Urothelium cell line (cell line): Measurements from ENCODE around the gene UNC13C.

Source experiments
- DNase-seq: peaks from one replicate; pipeline ENCODE4 v3.0.0; 2011; ENCODE audit warnings: low spot score, mixed read lengths
- FAIRE-seq: peaks from 2 replicates; lab custom pipeline; 2011; peaks lifted over from hg19 to GRCh38; lab: Jason Lieb, UNC

Gene UNC13C

DNA sequence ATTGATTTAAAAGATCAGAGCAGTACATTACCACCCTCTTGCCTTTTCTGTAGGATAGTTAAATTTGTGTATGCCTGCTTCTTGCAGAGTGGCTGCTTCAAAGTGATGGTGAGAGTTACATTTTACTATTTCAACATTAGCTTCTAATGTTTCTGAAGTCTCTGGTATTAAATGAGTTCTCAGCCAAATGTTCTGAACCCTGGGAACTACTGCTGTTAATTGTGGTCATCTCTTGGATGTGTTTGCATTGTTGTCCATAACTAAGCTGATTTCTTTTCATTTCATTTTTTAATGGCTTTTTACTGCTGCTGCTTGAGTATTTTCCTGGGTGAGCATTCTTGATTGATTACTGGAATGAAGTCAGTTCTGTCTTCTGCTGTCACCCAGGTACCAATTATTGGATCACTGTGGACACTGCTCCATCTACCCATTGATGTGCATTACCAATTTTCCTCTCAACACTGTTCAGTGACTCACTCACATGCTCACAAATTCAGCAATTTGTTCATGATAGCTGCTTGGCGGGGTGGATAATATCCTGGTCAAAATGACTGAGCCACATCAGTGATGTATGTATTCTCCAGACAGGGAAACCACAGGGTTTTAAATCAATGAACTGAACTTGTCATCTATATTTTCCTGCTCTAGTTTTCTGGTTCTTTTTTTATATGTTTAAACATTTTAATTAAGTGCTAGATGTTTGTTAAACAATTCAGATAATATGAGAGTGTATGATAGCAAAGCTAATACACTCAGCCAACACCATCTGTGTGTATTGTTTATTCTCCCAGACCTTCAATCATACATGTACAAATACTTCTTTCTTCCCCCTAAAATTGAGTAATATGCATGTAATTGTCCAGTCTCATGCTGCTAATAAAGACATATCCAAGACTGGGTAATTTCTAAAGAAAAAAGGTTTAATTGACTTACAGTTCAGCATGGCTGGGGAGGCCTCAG lies 630.9 kb downstream of the UNC13C start:
- FAIRE-seq = no peak

GRCh38 chr15:54618120-54618519 lies 639.9 kb downstream of the UNC13C start:
- no peak for FAIRE-seq
- no peak for DNase-seq

More for the DNA sequence above, 630.9 kb downstream of the UNC13C start:
- no peak for DNase-seq

- no peak for FAIRE-seq
- no peak for DNase-seq
Measured at GRCh38 chr15:54619180-54619579, 640.9 kb downstream of the UNC13C start.

GRCh38 chr15:54620916-54621315 lies 642.7 kb downstream of the UNC13C start:
- DNase-seq (no peak), FAIRE-seq (no peak)

DNA sequence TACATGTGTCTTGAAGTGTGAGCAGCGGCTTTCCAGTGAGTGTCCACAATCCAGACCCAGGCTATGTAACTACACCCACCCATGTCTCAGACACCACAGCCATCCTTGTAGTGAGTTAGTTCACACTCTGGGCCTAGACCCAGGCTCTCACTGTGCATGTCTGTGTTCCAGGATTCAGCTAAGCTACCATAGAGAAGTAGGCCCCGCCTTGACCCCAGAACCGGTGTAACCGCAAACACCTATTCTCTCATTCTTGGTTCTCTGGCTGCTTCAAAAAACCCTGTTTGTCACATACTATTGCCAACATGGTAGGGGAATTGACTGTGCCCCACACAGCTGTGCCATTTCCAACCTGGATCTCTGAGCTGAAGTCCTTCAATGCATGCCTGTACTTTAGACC lies 657.9 kb downstream of the UNC13C start:
- FAIRE-seq = no peak
- no peak for DNase-seq

GRCh38 chr15:54638666-54639065 lies 660.4 kb downstream of the UNC13C start:
- no peak for FAIRE-seq
- no peak for DNase-seq

GRCh38 chr15:54640873-54641272 lies 662.6 kb downstream of the UNC13C start:
- no peak for FAIRE-seq
- DNase-seq = no peak

- DNase-seq (no peak), FAIRE-seq (no peak)
Measured at GRCh38 chr15:54644796-54645195, 666.6 kb downstream of the UNC13C start.

DNA sequence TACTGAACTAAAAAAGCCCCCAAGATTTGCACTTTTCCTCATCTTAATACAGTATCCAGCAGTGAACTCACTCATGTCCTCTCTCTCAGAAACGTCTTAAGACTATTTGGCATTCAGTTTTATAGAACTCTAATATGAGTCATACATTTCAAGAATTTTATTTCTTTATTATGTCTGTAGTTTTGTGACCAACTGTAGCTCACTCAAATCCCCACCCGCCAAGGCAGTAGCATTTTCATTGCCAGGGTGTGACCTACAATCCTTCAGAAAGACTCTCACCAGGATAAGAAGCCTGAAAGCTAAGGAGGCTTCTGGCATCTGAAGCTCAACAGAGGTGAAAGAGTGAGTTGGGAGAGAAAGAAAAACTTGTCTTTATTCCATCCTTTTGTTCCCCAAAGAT lies 681.4 kb downstream of the UNC13C start:
- FAIRE-seq (no peak), DNase-seq (no peak)

- no peak for FAIRE-seq
- DNase-seq = peak; percentile 8
Measured at GRCh38 chr15:54660356-54660755, 682.1 kb downstream of the UNC13C start.

DNA sequence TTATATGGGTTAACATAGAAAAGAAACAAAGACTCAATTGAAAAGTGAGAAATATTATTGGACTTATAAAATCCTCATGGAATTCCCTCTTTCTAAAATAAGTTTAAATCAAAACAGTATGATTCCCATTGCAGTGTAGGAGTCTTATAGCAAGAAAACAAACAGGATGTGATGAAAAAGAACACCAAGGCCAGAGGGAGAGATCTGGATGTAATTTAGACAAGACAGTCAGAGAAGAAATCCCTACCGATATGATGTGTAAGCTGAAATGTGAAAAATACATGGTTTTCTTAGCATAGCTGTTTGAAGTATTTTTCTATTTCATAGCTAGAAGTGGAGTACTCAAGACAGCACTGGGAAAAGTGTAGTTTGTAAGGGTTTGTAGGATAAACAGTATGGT lies 697.0 kb downstream of the UNC13C start:
- FAIRE-seq (no peak), DNase-seq (no peak)

DNA sequence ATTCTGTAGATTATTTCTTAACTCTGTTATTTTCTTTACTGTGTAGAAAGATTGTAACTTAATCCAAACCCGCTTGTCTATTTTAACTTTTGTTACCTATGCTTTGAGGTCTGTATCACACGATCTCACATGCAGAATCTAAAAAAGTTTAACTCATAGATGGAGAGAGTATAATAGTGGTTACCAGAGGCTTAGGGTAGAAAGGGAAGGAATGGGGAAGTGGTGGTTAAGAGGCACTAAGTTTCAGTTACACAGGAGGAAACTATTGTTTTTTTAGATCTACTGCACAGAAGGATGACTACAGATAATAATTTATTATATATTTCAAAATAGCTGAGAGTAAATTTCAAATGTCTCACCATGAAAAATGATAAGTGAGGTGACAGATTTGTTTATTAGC lies 703.3 kb downstream of the UNC13C start:
- DNase-seq (no peak), FAIRE-seq (no peak)
